Esophagus muscularis mucosa (tissue), 4 donors: ENCODE results near the gene ANXA5. TPM values are rescaled to one million over a fixed set of nuclear protein-coding genes. Genes with fewer than 3 reads are reported as not detected.

Source experiments
- DNase-seq: peaks from one replicate; pipeline ENCODE4 v3.0.0-alpha.2; 2017; ENCODE audit errors: extremely low spot score
- H3K27ac ChIP-seq, 4 donors: fragments of 200-600 bp; sonication (generic); replicated peaks in 1 of 4; 1 replicate in 3 of 4; 2 replicates in 1 of 4; pipeline ENCODE4 v1.5.1; 2016 to 2019; ENCODE audit warnings: mild to moderate bottlenecking in 1 of 4
- H3K27me3 ChIP-seq, 4 donors: fragments of 200-600 bp; sonication (generic); one replicate each; pipeline versions ENCODE4 v1.5.1 to v1.6.0; 2016 to 2019
- H3K36me3 ChIP-seq, 4 donors: fragments of 200-600 bp; sonication (generic); one replicate each; pipeline ENCODE4 v1.5.1; 2016 to 2019
- H3K4me1 ChIP-seq, 4 donors: fragments of 200-600 bp; sonication (generic); one replicate each; pipeline ENCODE4 v1.5.1; 2016 to 2019
- H3K4me3 ChIP-seq, 4 donors: fragments of 200-600 bp; sonication (generic); 1 replicate in 2 of 4; 2 replicates in 2 of 4; pipeline ENCODE4 v1.5.1; 2016 to 2019; ENCODE audit warnings: mild to moderate bottlenecking in 4 of 4, moderate library complexity in 1 of 4
- H3K9me3 ChIP-seq, 4 donors: fragments of 200-600 bp; sonication (generic); 1 replicate in 3 of 4; 2 replicates in 1 of 4; pipeline ENCODE4 v1.5.1; 2016 to 2019
- CTCF ChIP-seq, 3 experiments: fragments of 200-600 bp in 2 of 3; fragments of 450-650 bp in 1 of 3; sonication (generic) in 2 of 3; IDR thresholded peaks; one replicate each; pipeline ENCODE4 v1.5.1; 2017 to 2019; ENCODE audit warnings: antibody characterized with exemption in 3 of 3, mild to moderate bottlenecking in 2 of 3, moderate library complexity in 1 of 3
- EP300 ChIP-seq: sonication (generic); formaldehyde crosslinking; IDR thresholded peaks from one replicate; pipeline ENCODE4 v1.6.1; 2017; ENCODE audit warnings: antibody characterized with exemption
- POLR2A ChIP-seq: fragments of 450-650 bp; IDR thresholded peaks from one replicate; pipeline ENCODE4 v1.6.1; 2017; ENCODE audit warnings: antibody characterized with exemption, moderate library complexity, mild to moderate bottlenecking, low read depth
- POLR2AphosphoS5 ChIP-seq, 2 donors: sonication (generic); formaldehyde crosslinking; IDR thresholded peaks; one replicate each; pipeline ENCODE4 v1.6.1; 2017; ENCODE audit warnings: antibody characterized with exemption in 2 of 2
- WGBS: methylation state at CpG from one replicate; pipeline ENCODE4 v1.1.5; 2018; 5-methylcytosine and 5-hydroxymethylcytosine counted together
- intact Hi-C: fragments of 100-400 bp; cut with DNase I; formaldehyde crosslinking; loops from one replicate; pipeline ENCODE4 v1.15.1; 2023
- total RNA-seq, 4 donors: library from RNA; depleted of rRNA; stranded (reverse); fragments of >200 nt; gene quantifications; one replicate each; pipeline versions ENCODE4 v1.1.0 to v1.2.1, GENCODE V29; 2016

Gene ANXA5
- total RNA-seq, 4 donors from 2014 or later = 242 to 338 (median 270) TPM

GRCh38 chr4:121669163-121669550 is 27.6 kb downstream of the ANXA5 start:
- Histone ChIP-seq H3K27me3 (no peaks in the 10 kb centered on the region), H3K36me3 (peaks cover 44 to 86% (median 71%) of the 10 kb centered on the region in 4 donors), H3K9me3 (no peaks in the 10 kb centered on the region), H3K4me1 (no peaks in the 10 kb centered on the region), H3K27ac (no peak overlapping the region), H3K4me3 (no peak overlapping the region)
- WGBS = 75% methylated on average over 2 of the region's 2 CpGs
- TF ChIP-seq POLR2AphosphoS5 (IDR thresholded peaks at IDR 0.05) = no peak
- TF ChIP-seq EP300 = no peak
- TF ChIP-seq CTCF (IDR thresholded peaks at IDR 0.05) = no peak
- no peak for TF ChIP-seq POLR2A
- intact Hi-C loops = no loop called here
- DNase-seq = no peak

- intact Hi-C loops = no loop called here
- Histone ChIP-seq H3K27ac (no peak overlapping the region), H3K27me3 (no peaks in the 10 kb centered on the region), H3K9me3 (no peaks in the 10 kb centered on the region), H3K4me3 (no peak overlapping the region), H3K4me1 (no peaks in the 10 kb centered on the region), H3K36me3 (peaks cover 44 to 85% (median 73%) of the 10 kb centered on the region in 4 donors)
- no peak for DNase-seq
- TF ChIP-seq EP300 = no peak
- no peak for TF ChIP-seq POLR2A
- TF ChIP-seq CTCF (IDR thresholded peaks at IDR 0.05) = no peak
- no peak for TF ChIP-seq POLR2AphosphoS5 (IDR thresholded peaks at IDR 0.05)
- 70% methylated on average over 4 of the region's 4 CpGs for WGBS
Observed at GRCh38 chr4:121668368-121669162, 28.2 kb downstream of the ANXA5 start.

- no peak for DNase-seq
- H3K27me3 ChIP-seq = no peaks in the 10 kb centered on the region
- H3K4me3 ChIP-seq = no peak overlapping the region
- intact Hi-C loops = no loop called here
- H3K4me1 ChIP-seq = no peaks in the 10 kb centered on the region
- no peaks in the 10 kb centered on the region for H3K9me3 ChIP-seq
- peaks cover 34 to 79% (median 56%) of the 10 kb centered on the region in 4 donors for H3K36me3 ChIP-seq
- H3K27ac ChIP-seq = no peak overlapping the region
- TF ChIP-seq CTCF (IDR thresholded peaks at IDR 0.05) = no peak
- TF ChIP-seq POLR2A = no peak
- no peak for TF ChIP-seq EP300
- TF ChIP-seq POLR2AphosphoS5 (IDR thresholded peaks at IDR 0.05) = no peak
Observed at GRCh38 chr4:121666091-121666679, 30.6 kb downstream of the ANXA5 start.

- no peaks in the 10 kb centered on the region for H3K4me1 ChIP-seq
- no peak overlapping the region for H3K27ac ChIP-seq
- H3K36me3 ChIP-seq = peaks cover 32 to 72% (median 52%) of the 10 kb centered on the region in 4 donors
- DNase-seq = no peak
- no peak for TF ChIP-seq EP300
- TF ChIP-seq POLR2A = no peak
- no peak for TF ChIP-seq CTCF (IDR thresholded peaks at IDR 0.05)
- TF ChIP-seq POLR2AphosphoS5 (IDR thresholded peaks at IDR 0.05) = no peak
- no peaks in the 10 kb centered on the region for H3K9me3 ChIP-seq
- H3K27me3 ChIP-seq = no peaks in the 10 kb centered on the region
- 56% methylated on average over 3 of the region's 3 CpGs for WGBS
- intact Hi-C loops = no loop called here
- no peak overlapping the region for H3K4me3 ChIP-seq
Observed at GRCh38 chr4:121665371-121665770, 31.4 kb downstream of the ANXA5 start.
